ENCODE measurements around the gene SNUPN. TPM values are rescaled to one million over a fixed set of nuclear protein-coding genes. Genes with fewer than 3 reads are reported as not detected.

SNUPN gene
- total and polyA plus RNA-seq, 2 of the 4 experiments (the other 2 are of a cell fraction) = 23.8 to 24.1 TPM

GRCh38 chr15:75672646-75673425 is 47.3 kb upstream of the SNUPN start:
- Histone ChIP-seq H3K27me3 (ENCODE audit: control insufficient read depth, insufficient read depth, low read length) (no peaks in the 10 kb centered on the region), H4K20me1 (ENCODE audit: insufficient read depth, low read length) (peaks cover 21% of the 10 kb centered on the region), H3K79me1 (ENCODE audit: low read depth in 1 of 2, low read length in 2 of 2) (peaks cover 2 to 57% of the 10 kb centered on the region in 2 experiments; a peak in 3 of 4 replicates), H2AFZ (replicated peaks; ENCODE audit: low read length, poor library complexity) (peak overlapping the region; percentile 62), H3K36me3 (ENCODE audit: control insufficient read depth, insufficient read depth, low read length) (peaks cover 2% of the 10 kb centered on the region; the same call in 1 of the 2 replicates), H4K91ac (ENCODE audit: insufficient read depth, low read depth, low read length) (peak overlapping the region; percentile 94), H3K23ac (ENCODE audit: low read depth, low read length) (peak overlapping the region; percentile 88; the same call in 1 of the 2 replicates), H3K4ac (ENCODE audit: low read depth, low read length) (peak overlapping the region; percentile 94), H3K9ac (ENCODE audit: low read depth, low read length) (peak overlapping the region; percentile 30), H3K4me1 (ENCODE audit: control insufficient read depth, insufficient read depth, low read length) (peaks cover 34% of the 10 kb centered on the region), H3K14ac (replicated peaks; ENCODE audit: low read depth, low read length) (peak overlapping the region; percentile 73), H3K4me2 (ENCODE audit: low read depth, low read length) (peak overlapping the region; percentile 39), H3K9me1 (ENCODE audit: insufficient read depth, low read length) (peaks cover 38% of the 10 kb centered on the region), H4K5ac (ENCODE audit: low read depth, low read length) (peak overlapping the region; percentile 28; the same call in 1 of the 2 replicates), H3K56ac (ENCODE audit: extremely low read depth, insufficient read depth, low read length) (peak overlapping the region; percentile 58), H2BK15ac (ENCODE audit: low read depth, low read length) (peak overlapping the region; percentile 74; the same call in 2 of the 3 replicates), H4K8ac (ENCODE audit: low read depth in 2 of 2, low read length in 2 of 2) (peak overlapping the region; percentile 35 to 74), H2BK20ac (ENCODE audit: low read depth, low read length) (peak overlapping the region; percentile 81), H3K27ac (ENCODE audit: insufficient read depth, low read length) (peak overlapping the region; percentile 78), H3K4me3 (ENCODE audit: insufficient read depth, low read depth, low read length) (no peak overlapping the region), H3K18ac (ENCODE audit: low read depth, low read length) (peak overlapping the region; percentile 11), H2BK5ac (ENCODE audit: low read depth, low read length, poor library complexity, severe bottlenecking) (peak overlapping the region; percentile 81), H2BK120ac (ENCODE audit: low read depth, low read length) (peak overlapping the region; percentile 87), H3K9me3 (ENCODE audit: control insufficient read depth, insufficient read depth, low read length) (no peaks in the 10 kb centered on the region), H2AK9ac (replicated peaks; ENCODE audit: low read depth, low read length, poor library complexity) (peak overlapping the region; percentile 93), H2AK5ac (ENCODE audit: low read depth, low read length) (peak overlapping the region; percentile 95)
- dilution Hi-C loops (cut with HindIII; ENCODE audit: low sequenced_read_pairs, unreplicated experiment) (no loop called here), intact Hi-C loops (cut with micrococcal nuclease) (loop anchor here (1.0 to 10.0 kb wide), 3 partner anchors 26 to 96 kb away; partner anchors contain the start of genes PTPN9, SNUPN and SNX33), in situ Hi-C loops (cut with MboI; ENCODE audit: low sequenced_read_pairs) (no loop called here)
- no TSS peak for BruUV-seq (replicated peaks)
- peak; percentile 91 for DNase-seq
- 38% methylated on average over 5 of the region's 14 CpGs; no CpG with 5 or more reads in 1 of the 2 experiments for WGBS, 2 experiments (ENCODE audit: extremely low coverage in 2 of 2, insufficient read length in 1 of 2)
- ChIA-PET CTCF (no interaction called here), POLR2A (ENCODE audit: unreplicated experiment) (interaction anchor here (1.2 kb wide), 1 partner anchor 11 kb away, joined by 3 read pairs; no protein-coding TSS in a partner anchor)
- peak; percentile 69 for ATAC-seq (ENCODE audit: low read depth)
- TF ChIP-seq, protein P1, sequence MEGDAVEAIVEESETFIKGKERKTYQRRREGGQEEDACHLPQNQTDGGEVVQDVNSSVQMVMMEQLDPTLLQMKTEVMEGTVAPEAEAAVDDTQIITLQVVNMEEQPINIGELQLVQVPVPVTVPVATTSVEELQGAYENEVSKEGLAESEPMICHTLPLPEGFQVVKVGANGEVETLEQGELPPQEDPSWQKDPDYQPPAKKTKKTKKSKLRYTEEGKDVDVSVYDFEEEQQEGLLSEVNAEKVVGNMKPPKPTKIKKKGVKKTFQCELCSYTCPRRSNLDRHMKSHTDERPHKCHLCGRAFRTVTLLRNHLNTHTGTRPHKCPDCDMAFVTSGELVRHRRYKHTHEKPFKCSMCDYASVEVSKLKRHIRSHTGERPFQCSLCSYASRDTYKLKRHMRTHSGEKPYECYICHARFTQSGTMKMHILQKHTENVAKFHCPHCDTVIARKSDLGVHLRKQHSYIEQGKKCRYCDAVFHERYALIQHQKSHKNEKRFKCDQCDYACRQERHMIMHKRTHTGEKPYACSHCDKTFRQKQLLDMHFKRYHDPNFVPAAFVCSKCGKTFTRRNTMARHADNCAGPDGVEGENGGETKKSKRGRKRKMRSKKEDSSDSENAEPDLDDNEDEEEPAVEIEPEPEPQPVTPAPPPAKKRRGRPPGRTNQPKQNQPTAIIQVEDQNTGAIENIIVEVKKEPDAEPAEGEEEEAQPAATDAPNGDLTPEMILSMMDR (conservative IDR thresholded peaks at IDR 0.05; ENCODE audit: low read depth, low read length) = no peak
- TF ChIP-seq NFE2L2 (IDR thresholded peaks at IDR 0.05; ENCODE audit: low read depth, low read length) (0 out of 2 replicates have a peak, but pooled peaks have one; percentile 1), RAD21 (IDR thresholded peaks at IDR 0.05; ENCODE audit: low read length) (no peak), MXI1 (IDR thresholded peaks at IDR 0.05; ENCODE audit: borderline replicate concordance, low read depth, low read length) (no peak), RFX5 (IDR thresholded peaks at IDR 0.05; ENCODE audit: low read depth, low read length) (no peak), CHD1 (IDR thresholded peaks at IDR 0.05; ENCODE audit: low read depth, low read length) (no peak), FOS (IDR thresholded peaks at IDR 0.05; ENCODE audit: low read depth, low read length) (peak; percentile 60; the same call in 1 of the 2 replicates), MAZ (IDR thresholded peaks at IDR 0.05; ENCODE audit: borderline replicate concordance, low read depth, low read length) (peak; percentile 55; the same call in 1 of the 2 replicates), BHLHE40 (IDR thresholded peaks at IDR 0.05; ENCODE audit: low read depth, low read length) (peak; percentile 85), POLR2A (IDR thresholded peaks at IDR 0.05; ENCODE audit: low read depth, low read length) (0 out of 2 replicates have a peak, but pooled peaks have one; percentile 5), MAFK (IDR thresholded peaks at IDR 0.05; ENCODE audit: low read depth, low read length) (no peak)
- TF ChIP-seq, protein P2, sequence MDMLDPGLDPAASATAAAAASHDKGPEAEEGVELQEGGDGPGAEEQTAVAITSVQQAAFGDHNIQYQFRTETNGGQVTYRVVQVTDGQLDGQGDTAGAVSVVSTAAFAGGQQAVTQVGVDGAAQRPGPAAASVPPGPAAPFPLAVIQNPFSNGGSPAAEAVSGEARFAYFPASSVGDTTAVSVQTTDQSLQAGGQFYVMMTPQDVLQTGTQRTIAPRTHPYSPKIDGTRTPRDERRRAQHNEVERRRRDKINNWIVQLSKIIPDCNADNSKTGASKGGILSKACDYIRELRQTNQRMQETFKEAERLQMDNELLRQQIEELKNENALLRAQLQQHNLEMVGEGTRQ (IDR thresholded peaks at IDR 0.05; ENCODE audit: low read depth, low read length) = no peak
- TF ChIP-seq, protein P3, sequence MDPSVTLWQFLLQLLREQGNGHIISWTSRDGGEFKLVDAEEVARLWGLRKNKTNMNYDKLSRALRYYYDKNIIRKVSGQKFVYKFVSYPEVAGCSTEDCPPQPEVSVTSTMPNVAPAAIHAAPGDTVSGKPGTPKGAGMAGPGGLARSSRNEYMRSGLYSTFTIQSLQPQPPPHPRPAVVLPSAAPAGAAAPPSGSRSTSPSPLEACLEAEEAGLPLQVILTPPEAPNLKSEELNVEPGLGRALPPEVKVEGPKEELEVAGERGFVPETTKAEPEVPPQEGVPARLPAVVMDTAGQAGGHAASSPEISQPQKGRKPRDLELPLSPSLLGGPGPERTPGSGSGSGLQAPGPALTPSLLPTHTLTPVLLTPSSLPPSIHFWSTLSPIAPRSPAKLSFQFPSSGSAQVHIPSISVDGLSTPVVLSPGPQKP (IDR thresholded peaks at IDR 0.05; ENCODE audit: borderline replicate concordance, low read depth, low read length) = no peak
